ENCODE results near the gene PYY.

- TF ChIP-seq YY1 (IDR thresholded peaks at IDR 0.05; ENCODE audit: low read depth) (no peak), RAD21 (IDR thresholded peaks at IDR 0.05; ENCODE audit: low read depth) (no peak), EP300 (IDR thresholded peaks at IDR 0.05; ENCODE audit: borderline replicate concordance) (no peak)
These were observed 22.2 kb upstream of the PYY start for GRCh38 chr17:43975898-43976297.

Data from Ishikawa (cell line).